ENCODE results near the gene FRAT2.

FRAT2 gene

GRCh38 chr10:97323501-97323900, 11.0 kb downstream of the FRAT2 start:
- FAIRE-seq = no peak

- FAIRE-seq = no peak
Observed at GRCh38 chr10:97321804-97322190, 12.7 kb downstream of the FRAT2 start.

GRCh38 chr10:97321032-97321803, 13.3 kb downstream of the FRAT2 start:
- FAIRE-seq = no peak

GRCh38 chr10:97320480-97321031, 14.0 kb downstream of the FRAT2 start:
- FAIRE-seq = no peak

GRCh38 chr10:97319671-97320479, 14.7 kb downstream of the FRAT2 start:
- FAIRE-seq = no peak

- FAIRE-seq = no peak
Observed at GRCh38 chr10:97318772-97319651, 15.5 kb downstream of the FRAT2 start, which contains the start of gene FRAT1. Gene FRAT1 (plus strand): TSS chr10:97319271. CDS start chr10:97319454, 183 bp downstream.

GRCh38 chr10:97314671-97315070, 19.9 kb downstream of the FRAT2 start:
- FAIRE-seq = no peak

GRCh38 chr10:97312897-97313296, 21.6 kb downstream of the FRAT2 start:
- no peak for FAIRE-seq

- FAIRE-seq = no peak
Observed at GRCh38 chr10:97311111-97311626, 23.4 kb downstream of the FRAT2 start.

GRCh38 chr10:97307866-97308780, 26.4 kb downstream of the FRAT2 start:
- no peak for FAIRE-seq

GRCh38 chr10:97307441-97307840, 27.1 kb downstream of the FRAT2 start:
- FAIRE-seq = no peak

- no peak for FAIRE-seq
Observed at GRCh38 chr10:97302088-97302791, 32.3 kb downstream of the FRAT2 start.

- FAIRE-seq = no peak
Observed at GRCh38 chr10:97300980-97301379, 33.5 kb downstream of the FRAT2 start.

- FAIRE-seq = no peak
Observed at GRCh38 chr10:97298223-97298571, 36.3 kb downstream of the FRAT2 start.

GRCh38 chr10:97297556-97298222, 36.8 kb downstream of the FRAT2 start:
- FAIRE-seq = no peak

- FAIRE-seq = no peak
Observed at GRCh38 chr10:97292862-97293198, 41.7 kb downstream of the FRAT2 start.

- FAIRE-seq = peak; percentile 99
Observed at GRCh38 chr10:97292097-97292861, 42.2 kb downstream of the FRAT2 start, which contains the start of gene ARHGAP19. Gene ARHGAP19 (minus strand): TSS chr10:97292637. CDS start chr10:97292627, 10 bp downstream.

- FAIRE-seq = no peak
Observed at GRCh38 chr10:97291357-97292096, 43.0 kb downstream of the FRAT2 start.
